HepG2 (cell line): Measurements from ENCODE around the gene SGCE. TPM values are rescaled to one million over a fixed set of nuclear protein-coding genes. Genes with fewer than 3 reads are reported as not detected.

Experiments used
- ATAC-seq: fragments of 200-7000 bp; cut with Tn5 transposase; 3 replicates; pipeline ENCODE4 v1.9.1; 2020; ENCODE audit warnings: mild to moderate bottlenecking, moderate library complexity
- BruUV-seq: library from RNA; stranded (reverse); fragments of 400-500 nt; replicated peaks from 2 replicates; lab custom pipeline; 2021; lab: Mats Ljungman, UMichigan
- CTCF ChIA-PET: fragments of 300-600 bp; formaldehyde crosslinking; extraction: SDS; loops from one replicate; lab custom pipeline; 2021; ENCODE audit warnings: low total read pairs, inconsistent platforms, low intra/inter-chr PET ratio; lab: Yijun Ruan, JAX
- POLR2A ChIA-PET: fragments of 350-600 bp; sonication (Branson Sonifier 250); formaldehyde crosslinking; loops from one replicate; lab custom pipeline; 2020; ENCODE audit warnings: antibody characterized with exemption, inconsistent platforms; lab: Yijun Ruan, JAX
- DNase-seq: peaks from one replicate; pipeline ENCODE4 v3.0.0-alpha.2; 2015; ENCODE audit warnings: low spot score
- FAIRE-seq: peaks from 3 replicates; lab custom pipeline; 2011; peaks lifted over from hg19 to GRCh38; lab: Jason Lieb, UNC
- H2AFZ ChIP-seq: one replicate; pipeline ENCODE4 v1.6.1; 2011; ENCODE audit warnings: low read length, inconsistent platforms
- H3K27ac ChIP-seq: fragments of 300-600 bp; 3 replicates; pipeline ENCODE4 v1.8.0; 2011; ENCODE audit warnings: mixed run types, mild to moderate bottlenecking, mixed read lengths, low read length, inconsistent platforms; ENCODE audit not compliant: insufficient read depth; ENCODE audit errors: extremely low read length
- H3K27me3 ChIP-seq, 2 experiments: fragments of 200-600 bp in 1 of 2; 2 replicates in 1 of 2; 3 replicates in 1 of 2; pipeline versions ENCODE4 v1.6.0 to v1.8.0; 2011; ENCODE audit warnings: low read length in 2 of 2, mild to moderate bottlenecking in 2 of 2, moderate library complexity in 2 of 2, inconsistent platforms in 1 of 2; ENCODE audit not compliant: insufficient read depth in 2 of 2, control insufficient read depth in 1 of 2
- H3K36me3 ChIP-seq, 2 experiments: fragments of 200-600 bp in 1 of 2; replicated peaks in 1 of 2; 2 replicates in 1 of 2; 3 replicates in 1 of 2; pipeline versions ENCODE4 v1.5.1 to v1.8.0; 2011; ENCODE audit warnings: low read length in 2 of 2, inconsistent platforms in 1 of 2; ENCODE audit not compliant: insufficient read depth in 2 of 2, control insufficient read depth in 1 of 2
- H3K4me1 ChIP-seq: 2 replicates; pipeline ENCODE4 v1.5.1; 2012; ENCODE audit warnings: low read length, inconsistent platforms; ENCODE audit not compliant: insufficient read depth
- H3K4me2 ChIP-seq: 2 replicates; pipeline ENCODE4 v1.6.0; 2011; ENCODE audit warnings: low read depth, low read length, inconsistent platforms
- H3K4me3 ChIP-seq, 3 experiments: fragments of 200-600 bp in 1 of 3; sonication (generic), shearing (Covaris generic) in 1 of 3; replicated peaks in 1 of 3; 2 replicates each; pipeline ENCODE4 v1.5.1; 2011 to 2016; ENCODE audit warnings: low read length in 3 of 3, inconsistent platforms in 2 of 3, low read depth in 2 of 3, mild to moderate bottlenecking in 2 of 3, control low read depth in 1 of 3, mixed read lengths in 1 of 3; ENCODE audit not compliant: insufficient read depth in 1 of 3
- H3K79me2 ChIP-seq: one replicate; pipeline ENCODE4 v1.6.1; 2011; ENCODE audit warnings: low read length, inconsistent platforms; ENCODE audit not compliant: insufficient read depth
- H3K9ac ChIP-seq: 2 replicates; pipeline ENCODE4 v1.6.0; 2011; ENCODE audit warnings: mild to moderate bottlenecking, low read depth, low read length, inconsistent platforms; ENCODE audit not compliant: insufficient read depth
- H3K9me3 ChIP-seq: 2 replicates; pipeline ENCODE4 v1.5.1; 2012; ENCODE audit warnings: mild to moderate bottlenecking, low read length
- H4K20me1 ChIP-seq: 2 replicates; pipeline ENCODE4 v1.6.0; 2011; ENCODE audit warnings: inconsistent platforms, mild to moderate bottlenecking, low read length, moderate library complexity; ENCODE audit not compliant: insufficient read depth
- ATM ChIP-seq: fragments of 450-650 bp; IDR thresholded peaks from 2 replicates; pipeline ENCODE4 v1.7.1; 2017; ENCODE audit warnings: mild to moderate bottlenecking, borderline replicate concordance
- CEBPB ChIP-seq: IDR thresholded peaks from 2 replicates; pipeline ENCODE4 v1.6.1; 2011; ENCODE audit warnings: low read depth, low read length, improper control_type of control experiment, borderline replicate concordance
- CEBPG ChIP-seq: IDR thresholded peaks from 2 replicates; pipeline ENCODE4 v1.6.1; 2016
- CENPX ChIP-seq: sonication (generic); formaldehyde crosslinking; IDR thresholded peaks from 2 replicates; pipeline ENCODE4 v1.9.0; 2021; ENCODE audit warnings: mild to moderate bottlenecking, missing genetic modification reagents, moderate library complexity
- DR1 ChIP-seq: sonication (generic); formaldehyde crosslinking; IDR thresholded peaks from 2 replicates; pipeline ENCODE4 v1.8.0; 2021; ENCODE audit warnings: mild to moderate bottlenecking, missing genetic modification reagents, inconsistent platforms
- NR2C2 ChIP-seq: sonication (generic); formaldehyde crosslinking; IDR thresholded peaks from 2 replicates; pipeline ENCODE4 v1.4.0; 2020; ENCODE audit warnings: missing genetic modification reagents, mild to moderate bottlenecking, moderate library complexity, borderline replicate concordance
- PAXIP1 ChIP-seq: sonication (generic); formaldehyde crosslinking; conservative IDR thresholded peaks from 2 replicates; pipeline ENCODE4 v1.4.0; 2020; ENCODE audit warnings: mild to moderate bottlenecking, missing genetic modification reagents, moderate library complexity
- PPARG ChIP-seq: conservative IDR thresholded peaks from 2 replicates; pipeline ENCODE4 v1.6.1; 2016; ENCODE audit warnings: missing biosample characterization, missing genetic modification reagents
- SP5 ChIP-seq: IDR thresholded peaks from 2 replicates; pipeline ENCODE4 v1.6.1; 2016; ENCODE audit warnings: low read depth, borderline replicate concordance
- ZKSCAN5 ChIP-seq: sonication (generic); formaldehyde crosslinking; IDR thresholded peaks from 2 replicates; pipeline ENCODE4 v1.5.1; 2020; ENCODE audit warnings: mild to moderate bottlenecking, missing genetic modification reagents
- ZMYM2 ChIP-seq: sonication (generic); formaldehyde crosslinking; IDR thresholded peaks from 2 replicates; pipeline ENCODE4 v1.8.0; 2022; ENCODE audit warnings: mild to moderate bottlenecking, missing genetic modification reagents
- ZNF547 ChIP-seq: sonication (generic); formaldehyde crosslinking; IDR thresholded peaks from 2 replicates; pipeline ENCODE4 v1.5.1; 2020; ENCODE audit warnings: mild to moderate bottlenecking, missing genetic modification reagents
- ZNF589 ChIP-seq: sonication (generic); formaldehyde crosslinking; conservative IDR thresholded peaks from 2 replicates; pipeline ENCODE4 v1.8.0; 2022; ENCODE audit warnings: mild to moderate bottlenecking, moderate library complexity, missing genetic modification reagents
- ZSCAN25 ChIP-seq: sonication (generic); formaldehyde crosslinking; IDR thresholded peaks from 2 replicates; pipeline ENCODE4 v1.8.0; 2022; ENCODE audit warnings: mild to moderate bottlenecking, missing genetic modification reagents
- WGBS: methylation state at CpG from one replicate; pipeline ENCODE4 v1.1.6; 2017; ENCODE audit warnings: low lambda C conversion rate; 5-methylcytosine and 5-hydroxymethylcytosine counted together
- in situ Hi-C: cut with HindIII; loops from 2 replicates; pipeline ENCODE4 v1.10.0; 2017; ENCODE audit warnings: low pct_unique_long_range_greater_than_20kb; ENCODE audit not compliant: extremely low pct_ligation_motif_present
- intact Hi-C: fragments of 100-400 bp; cut with micrococcal nuclease; formaldehyde crosslinking; loops from one replicate; pipeline ENCODE4 v1.10.0; 2022; ENCODE audit not compliant: unreplicated experiment
- polyA plus RNA-seq, 8 experiments: library from polyadenylated mRNA; depleted of rRNA in 3 of 8; stranded (reverse) in 7 of 8; unstranded in 1 of 8; fragments of >200 nt; fragmentation: Illumina TruSeq in 4 of 8; extraction: Trizol in 4 of 8; gene quantifications; 2 replicates each; pipeline versions ENCODE4 v1.2.1 to v1.2.3, GENCODE V29; 2011 to 2016; ENCODE audit warnings: low read depth in 4 of 8, missing spikeins in 1 of 8, mixed read lengths in 1 of 8; ENCODE audit not compliant: insufficient read depth in 1 of 8
- total RNA-seq, 5 experiments: library from RNA; depleted of rRNA; stranded (reverse); fragments of >200 nt; fragmentation: Illumina TruSeq; extraction: Trizol; gene quantifications; 2 replicates each; pipeline ENCODE4 v1.2.3, GENCODE V29; 2016; ENCODE audit warnings: low read depth in 1 of 5

The SGCE gene
- total and polyA plus RNA-seq, 2 of the 13 experiments (the other 11 are each of a cell fraction or from before 2014, with no cell fraction given): 52.3 to 71.1 TPM

- TF ChIP-seq ZNF589: no peak
Measured at GRCh38 chr7:94634502-94634901, 21.4 kb downstream of the SGCE start (continued).

GRCh38 chr7:94633687-94634086 lies 22.2 kb downstream of the SGCE start:
- POLR2A ChIA-PET: interaction anchor here (1.4 to 3.0 kb wide), 5 partner anchors 9 to 23 kb away, joined by 3 to 23 read pairs (median 4); partner anchors contain the start of gene SGCE
- H3K79me2 ChIP-seq: peaks cover 73% of the 10 kb centered on the region
- FAIRE-seq: no peak
- no TSS peak for BruUV-seq
- H3K27me3 ChIP-seq: no peaks in the 10 kb centered on the region
- TF ChIP-seq ZKSCAN5 (CRISPR knock-in tag) (no peak), ZSCAN25 (CRISPR knock-in tag) (no peak), ZMYM2 (CRISPR knock-in tag) (no peak), PPARG (CRISPR knock-in tag) (no peak)
- TF ChIP-seq, all 625 proteins: peak for 0
- Histone ChIP-seq H3K9ac (no peak overlapping the region), H3K9me3 (no peaks in the 10 kb centered on the region), H4K20me1 (no peaks in the 10 kb centered on the region), H3K4me3 (no peak overlapping the region), H2AFZ (no peak overlapping the region), H3K27ac (peak overlapping the region; percentile 69), H3K4me1 (peaks cover 87% of the 10 kb centered on the region), H3K4me2 (no peak overlapping the region), H3K36me3 (no peaks in the 10 kb centered on the region)
- CTCF ChIA-PET: no interaction called here
- in situ Hi-C loops (no loop called here), intact Hi-C loops (no loop called here)
- ATAC-seq (no peak), DNase-seq (no peak)
- 84% methylated on average over 2 of the region's 2 CpGs for WGBS

- H3K27ac ChIP-seq: peak overlapping the region; percentile 69
- peak overlapping the region; percentile 43 for H3K4me2 ChIP-seq
- H3K4me3 ChIP-seq: peak overlapping the region in 1 of 3 experiments; percentile 3; a peak in 1 of 6 replicates
- no peak overlapping the region for H2AFZ ChIP-seq
- BruUV-seq: no TSS peak
- 0 out of 2 replicates have a peak overlapping the region, but pooled peaks have one; percentile 25 for H3K9ac ChIP-seq
- peaks cover 82% of the 10 kb centered on the region for H3K4me1 ChIP-seq
- H3K36me3 ChIP-seq: no peaks in the 10 kb centered on the region
- 56% methylated on average over 4 of the region's 4 CpGs for WGBS
- peaks cover 70% of the 10 kb centered on the region for H3K79me2 ChIP-seq
- DNase-seq: no peak
- no peaks in the 10 kb centered on the region for H4K20me1 ChIP-seq
- ATAC-seq: peak; percentile 81
- CTCF ChIA-PET: no interaction called here
- H3K9me3 ChIP-seq: no peaks in the 10 kb centered on the region
- POLR2A ChIA-PET: interaction anchor here (1.1 to 3.0 kb wide), 6 partner anchors 9 to 24 kb away, joined by 3 to 23 read pairs (median 4); partner anchors contain the start of gene SGCE
- no peak for FAIRE-seq
- no peaks in the 10 kb centered on the region for H3K27me3 ChIP-seq
- intact Hi-C loops (no loop called here), in situ Hi-C loops (no loop called here)
- peak; percentile 66 for TF ChIP-seq CEBPG
- TF ChIP-seq PAXIP1 (CRISPR knock-in tag): 0 out of 2 replicates have a peak, but pooled peaks have one; percentile 15
- TF ChIP-seq ATM: no peak
- no peak for TF ChIP-seq ZNF547
- peak; percentile 65; the same call in 1 of the 2 replicates for TF ChIP-seq CEBPB
- no peak for TF ChIP-seq DR1
- no peak for TF ChIP-seq NR2C2 (CRISPR knock-in tag)
- no peak for TF ChIP-seq CENPX (CRISPR knock-in tag)
- no peak for TF ChIP-seq SP5 (CRISPR knock-in tag)
Measured at GRCh38 chr7:94633014-94633341, 23.0 kb downstream of the SGCE start.
